Astrocyte (in vitro differentiated cells and primary cell): ENCODE measurements around the gene MAML2.

Experiments
- EZH2 ChIP-seq: IDR thresholded peaks from 2 replicates; pipeline ENCODE4 v1.6.1; 2012; ENCODE audit warnings: mild to moderate bottlenecking, low read length, inconsistent platforms; ENCODE audit not compliant: insufficient read depth
- TF ChIP-seq, protein P1 (sequence below): IDR thresholded peaks from 2 replicates; pipeline ENCODE4 v1.5.1; 2011; ENCODE audit warnings: low read depth, mild to moderate bottlenecking, inconsistent platforms, low read length, moderate library complexity; ENCODE audit not compliant: insufficient read depth

DNA sequence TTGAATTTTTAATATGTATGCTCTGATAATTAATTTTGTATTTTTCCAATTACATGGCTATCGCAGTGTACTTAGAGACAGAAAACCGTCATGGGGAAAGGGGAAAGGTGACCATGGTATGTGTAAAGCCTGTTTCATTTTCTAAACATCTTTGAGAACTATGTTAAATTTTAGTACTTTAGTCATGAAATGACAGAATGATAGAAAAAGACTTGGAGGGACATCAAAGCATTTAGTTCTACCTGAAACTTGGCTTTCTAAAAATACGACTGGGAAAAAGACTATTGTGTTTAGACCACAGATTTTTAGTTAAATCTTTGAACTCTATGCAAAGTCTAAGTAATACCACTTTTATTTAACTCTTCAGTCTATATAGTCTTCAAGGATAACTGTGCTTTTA is 54.1 kb downstream of the MAML2 start:
- TF ChIP-seq, protein P1, sequence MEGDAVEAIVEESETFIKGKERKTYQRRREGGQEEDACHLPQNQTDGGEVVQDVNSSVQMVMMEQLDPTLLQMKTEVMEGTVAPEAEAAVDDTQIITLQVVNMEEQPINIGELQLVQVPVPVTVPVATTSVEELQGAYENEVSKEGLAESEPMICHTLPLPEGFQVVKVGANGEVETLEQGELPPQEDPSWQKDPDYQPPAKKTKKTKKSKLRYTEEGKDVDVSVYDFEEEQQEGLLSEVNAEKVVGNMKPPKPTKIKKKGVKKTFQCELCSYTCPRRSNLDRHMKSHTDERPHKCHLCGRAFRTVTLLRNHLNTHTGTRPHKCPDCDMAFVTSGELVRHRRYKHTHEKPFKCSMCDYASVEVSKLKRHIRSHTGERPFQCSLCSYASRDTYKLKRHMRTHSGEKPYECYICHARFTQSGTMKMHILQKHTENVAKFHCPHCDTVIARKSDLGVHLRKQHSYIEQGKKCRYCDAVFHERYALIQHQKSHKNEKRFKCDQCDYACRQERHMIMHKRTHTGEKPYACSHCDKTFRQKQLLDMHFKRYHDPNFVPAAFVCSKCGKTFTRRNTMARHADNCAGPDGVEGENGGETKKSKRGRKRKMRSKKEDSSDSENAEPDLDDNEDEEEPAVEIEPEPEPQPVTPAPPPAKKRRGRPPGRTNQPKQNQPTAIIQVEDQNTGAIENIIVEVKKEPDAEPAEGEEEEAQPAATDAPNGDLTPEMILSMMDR, result no peak
- no peak for TF ChIP-seq EZH2
